ENCODE data around the gene RNF113B. TPM values are rescaled to one million over a fixed set of nuclear protein-coding genes. Genes with fewer than 3 reads are reported as not detected.

Gene RNF113B
- total RNA-seq, 1 donor from 2014 or later = not detected

DNA sequence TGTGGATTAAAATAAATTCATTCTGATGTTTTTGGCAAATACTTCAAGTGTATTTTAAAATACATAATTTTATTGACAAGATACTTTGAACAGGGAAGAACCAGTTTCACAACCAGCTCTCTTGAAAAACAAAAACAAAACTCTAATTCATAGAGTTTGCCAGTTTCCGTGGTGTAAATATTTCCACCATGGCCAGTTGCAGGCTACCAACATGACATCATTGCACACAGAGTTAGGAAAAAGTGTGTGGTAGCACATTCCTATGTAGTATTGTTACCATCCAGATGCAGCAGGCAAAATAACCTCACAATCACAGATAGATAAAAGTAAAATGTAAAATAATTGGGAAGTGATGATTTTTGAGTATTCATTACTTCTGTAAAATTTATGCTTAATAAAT, 7.7 kb upstream of the RNF113B start:
- DNase-seq = no peak
- CTCF ChIA-PET = no interaction called here
- POLR2A ChIA-PET = no interaction called here
- H3K27me3 Mint-ChIP-seq = peaks cover 8% of the 10 kb centered on the region
- no peaks in the 10 kb centered on the region for H3K36me3 Mint-ChIP-seq (ENCODE audit: low read depth)
- intact Hi-C loops (cut with micrococcal nuclease) = no loop called here
- H3K4me3 Mint-ChIP-seq = no peak overlapping the region
- no peaks in the 10 kb centered on the region for H3K4me1 Mint-ChIP-seq
- H3K9me3 Mint-ChIP-seq = no peaks in the 10 kb centered on the region
- H3K27ac Mint-ChIP-seq = no peak overlapping the region
- no peak for ATAC-seq (ENCODE audit: low read depth)
- TF ChIP-seq CTCF (IDR thresholded peaks at IDR 0.05) = no peak

DNA sequence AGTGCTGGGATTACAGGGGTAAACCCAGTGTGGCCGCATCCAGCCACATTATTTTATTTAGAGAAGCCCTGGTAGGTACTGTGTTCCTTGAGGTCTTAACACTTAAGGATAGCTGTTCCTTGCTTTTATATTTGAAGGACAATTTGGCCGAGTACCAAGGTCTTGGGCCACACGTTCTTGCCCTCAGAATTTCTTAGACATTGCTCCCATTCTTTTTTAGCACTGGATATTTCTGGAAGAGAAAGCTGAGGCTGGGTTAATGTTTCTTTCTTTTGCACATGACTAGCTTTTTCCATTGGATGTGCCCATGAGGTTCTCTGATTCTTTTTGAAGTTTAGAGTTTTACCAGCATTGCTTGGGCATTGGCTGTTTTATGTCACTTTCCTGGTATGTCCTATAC, 5.5 kb upstream of the RNF113B start:
- Mint-ChIP-seq H3K27ac (no peak overlapping the region), H3K4me3 (no peak overlapping the region), H3K36me3 (ENCODE audit: low read depth) (no peaks in the 10 kb centered on the region), H3K4me1 (no peaks in the 10 kb centered on the region), H3K27me3 (peaks cover 8% of the 10 kb centered on the region), H3K9me3 (no peaks in the 10 kb centered on the region)
- ATAC-seq (ENCODE audit: low read depth) (no peak), DNase-seq (no peak)
- intact Hi-C loops (cut with micrococcal nuclease) = no loop called here
- no peak for TF ChIP-seq CTCF (IDR thresholded peaks at IDR 0.05)
- CTCF ChIA-PET = no interaction called here
- POLR2A ChIA-PET = no interaction called here

DNA sequence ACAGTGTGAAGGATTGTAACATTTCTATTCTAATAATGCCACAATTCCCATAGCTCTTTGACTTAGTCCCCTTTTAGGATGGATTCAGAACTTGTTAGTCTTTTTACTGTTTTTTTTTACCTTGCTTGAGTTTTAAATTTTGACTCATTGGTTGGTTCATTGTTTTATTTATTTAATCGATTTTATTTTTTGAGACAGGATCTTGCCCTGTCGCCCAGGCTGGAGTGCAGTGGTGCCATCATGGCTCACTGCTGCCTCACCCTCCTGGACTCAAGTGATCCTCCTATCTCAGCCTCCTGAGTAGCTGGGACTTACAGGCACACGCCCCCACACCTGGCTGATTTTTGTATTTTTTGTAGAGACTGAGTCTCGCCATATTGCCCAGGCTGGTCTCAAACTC, 5.1 kb upstream of the RNF113B start:
- Mint-ChIP-seq H3K27me3 (peaks cover 8% of the 10 kb centered on the region), H3K36me3 (ENCODE audit: low read depth) (no peaks in the 10 kb centered on the region), H3K9me3 (no peaks in the 10 kb centered on the region), H3K4me1 (no peaks in the 10 kb centered on the region), H3K4me3 (no peak overlapping the region), H3K27ac (no peak overlapping the region)
- no peak for TF ChIP-seq CTCF (IDR thresholded peaks at IDR 0.05)
- ChIA-PET CTCF (no interaction called here), POLR2A (no interaction called here)
- ATAC-seq (ENCODE audit: low read depth) = no peak
- intact Hi-C loops (cut with micrococcal nuclease) = no loop called here
- no peak for DNase-seq

- intact Hi-C loops (cut with micrococcal nuclease) = no loop called here
Measured at GRCh38 chr13:98181111-98181815, 4.2 kb upstream of the RNF113B start.

DNA sequence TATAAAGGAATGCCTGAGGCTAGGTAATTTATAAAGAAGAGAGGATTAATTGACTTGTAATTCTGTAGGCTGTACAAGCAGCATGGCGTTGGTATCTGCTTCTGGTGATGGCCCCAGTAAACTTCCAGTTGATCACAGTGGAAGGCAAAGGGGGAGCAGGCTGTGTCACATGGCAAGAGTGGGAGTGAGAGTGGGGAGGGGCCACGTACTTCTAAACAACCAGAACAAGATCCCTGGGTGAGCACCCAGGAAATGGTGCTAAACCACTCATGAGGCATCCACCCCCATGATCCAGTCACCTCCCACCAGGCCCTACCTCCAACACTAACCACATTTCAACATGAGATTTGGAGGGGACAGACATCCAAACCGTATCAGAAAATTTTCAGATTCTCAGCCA, 3.0 kb upstream of the RNF113B start:
- no peak for TF ChIP-seq CTCF (IDR thresholded peaks at IDR 0.05)
- ChIA-PET CTCF (no interaction called here), POLR2A (no interaction called here)
- Mint-ChIP-seq H3K4me1 (no peaks in the 10 kb centered on the region), H3K4me3 (no peak overlapping the region), H3K27me3 (peaks cover 3% of the 10 kb centered on the region), H3K36me3 (ENCODE audit: low read depth) (no peaks in the 10 kb centered on the region), H3K9me3 (no peaks in the 10 kb centered on the region), H3K27ac (no peak overlapping the region)
- ATAC-seq (ENCODE audit: low read depth) (no peak), DNase-seq (no peak)
- intact Hi-C loops (cut with micrococcal nuclease) = no loop called here

More at GRCh38 chr13:98181111-98181815, 4.2 kb upstream of the RNF113B start:
- DNase-seq (no peak), ATAC-seq (ENCODE audit: low read depth) (no peak)
- no peaks in the 10 kb centered on the region for H3K4me1 Mint-ChIP-seq
- no peak for TF ChIP-seq CTCF (IDR thresholded peaks at IDR 0.05)
- no peak overlapping the region for H3K4me3 Mint-ChIP-seq
- ChIA-PET CTCF (no interaction called here), POLR2A (no interaction called here)
- no peak overlapping the region for H3K27ac Mint-ChIP-seq
- H3K9me3 Mint-ChIP-seq = no peaks in the 10 kb centered on the region
- H3K27me3 Mint-ChIP-seq = peaks cover 6% of the 10 kb centered on the region
- no peaks in the 10 kb centered on the region for H3K36me3 Mint-ChIP-seq (ENCODE audit: low read depth)

Data from activated B cell treated with CpG ODN at 0.5 μM for 24 hours (primary cell).